Measurements from ENCODE around the gene NEK6.

DNA sequence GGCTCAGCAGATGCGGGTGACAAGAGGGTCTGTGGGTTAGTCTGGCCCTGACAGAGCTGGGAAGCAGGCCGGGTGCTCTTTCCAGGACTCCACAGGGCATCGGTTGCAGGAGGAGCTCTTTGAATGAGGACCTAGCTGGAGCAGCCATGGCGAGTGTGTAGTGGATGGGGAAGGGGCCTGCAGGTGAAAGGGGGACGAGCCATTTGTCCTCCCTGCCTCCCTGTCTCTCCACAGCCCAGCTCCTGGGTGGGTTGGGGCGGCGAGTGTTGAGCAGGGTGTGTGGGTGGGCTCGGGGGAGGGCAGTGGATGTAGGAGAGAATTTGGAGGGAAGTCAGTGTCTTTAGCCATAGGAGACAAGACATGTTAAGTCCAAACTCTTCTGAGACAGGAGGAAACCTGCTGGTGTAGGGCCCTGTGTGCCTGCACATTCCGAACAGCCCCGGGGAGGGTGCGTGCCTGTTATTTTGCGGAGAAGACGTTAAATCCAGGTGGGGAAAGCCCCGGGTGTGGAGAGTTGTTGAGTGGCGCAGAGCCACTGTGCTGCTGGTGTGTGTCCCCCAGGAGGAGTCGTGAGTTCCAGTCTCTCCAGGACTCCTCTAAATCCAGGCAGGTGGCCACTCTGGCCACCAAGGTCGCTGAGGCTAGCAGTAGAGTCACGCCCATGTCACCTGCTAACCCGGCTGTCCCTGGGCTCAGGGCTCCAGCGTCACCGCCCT is 83.9 kb downstream of the NEK6 start:
- TF ChIP-seq CTCF (IDR thresholded peaks at IDR 0.05) (no peak), ZFX (IDR thresholded peaks at IDR 0.05; ENCODE audit: borderline replicate concordance) (no peak)

Measured in 22Rv1 (cell line).